Gastrocnemius medialis (tissue), 4 donors: ENCODE measurements around the gene TRAF5.

Source experiments
- CTCF ChIP-seq, 5 experiments: fragments of 450-650 bp in 3 of 5; fragments of 200-600 bp in 2 of 5; sonication (generic) in 2 of 5; IDR thresholded peaks in 4 of 5; conservative IDR thresholded peaks in 1 of 5; 1 replicate in 4 of 5; 2 replicates in 1 of 5; pipeline ENCODE4 v1.5.1; 2016 to 2019; ENCODE audit warnings: antibody characterized with exemption in 5 of 5, mild to moderate bottlenecking in 3 of 5, moderate library complexity in 3 of 5
- POLR2A ChIP-seq, 2 donors: fragments of 450-650 bp; IDR thresholded peaks; one replicate each; pipeline ENCODE4 v1.6.1; 2017; ENCODE audit warnings: antibody characterized with exemption in 2 of 2, mild to moderate bottlenecking in 2 of 2, moderate library complexity in 2 of 2

- TF ChIP-seq POLR2A (IDR thresholded peaks at IDR 0.05) (no peak), CTCF (IDR thresholded peaks at IDR 0.05 in 4 of 5, conservative IDR thresholded peaks at IDR 0.05 in 1 of 5) (peak in 4 of 5 experiments; percentile 38 to 64 (median 44))
Measured at GRCh38 chr1:211323156-211324063, 3.2 kb upstream of the TRAF5 start.
